Fibroblast of lung (primary cell): ENCODE data around the gene SCGN. TPM values are rescaled to one million over a fixed set of nuclear protein-coding genes. Genes with fewer than 3 reads are reported as not detected.

Source experiments
- DNase-seq, 2 donors: peaks; one replicate each; pipeline versions ENCODE4 v3.0.0 to v3.0.0-alpha.2; 2010; ENCODE audit warnings: low read depth in 2 of 2
- H2AFZ ChIP-seq: 2 replicates; pipeline ENCODE4 v1.5.1; 2012; ENCODE audit warnings: low read length, control low read depth, inconsistent platforms
- H3K27ac ChIP-seq: 2 replicates; pipeline ENCODE4 v1.5.1; 2011; ENCODE audit warnings: low read length, control low read depth; ENCODE audit not compliant: insufficient read depth
- H3K27me3 ChIP-seq: 2 replicates; pipeline ENCODE4 v1.5.1; 2011; ENCODE audit warnings: mild to moderate bottlenecking, low read length; ENCODE audit not compliant: control insufficient read depth, insufficient read depth
- H3K36me3 ChIP-seq: 2 replicates; pipeline ENCODE4 v1.5.1; 2011; ENCODE audit warnings: low read length; ENCODE audit not compliant: control insufficient read depth, insufficient read depth
- H3K4me1 ChIP-seq: 2 replicates; pipeline ENCODE4 v1.5.1; 2011; ENCODE audit warnings: low read length; ENCODE audit not compliant: control insufficient read depth, insufficient read depth; ENCODE audit errors: extremely low read depth
- H3K4me2 ChIP-seq: 2 replicates; pipeline ENCODE4 v1.5.1; 2011; ENCODE audit warnings: low read length, control low read depth; ENCODE audit not compliant: insufficient read depth; ENCODE audit errors: extremely low read depth
- H3K4me3 ChIP-seq, 4 experiments: fragments of 200-600 bp in 1 of 4; sonication (generic) in 1 of 4; replicated peaks in 1 of 4; 2 replicates each; pipeline ENCODE4 v1.5.1; 2011 to 2016; ENCODE audit warnings: low read length in 4 of 4, low read depth in 3 of 4, mild to moderate bottlenecking in 3 of 4, control low read depth in 2 of 4, inconsistent platforms in 1 of 4, mixed read lengths in 1 of 4; ENCODE audit not compliant: insufficient read depth in 1 of 4; ENCODE audit errors: control extremely low read depth in 1 of 4
- H3K79me2 ChIP-seq: 2 replicates; pipeline ENCODE4 v1.5.1; 2012; ENCODE audit warnings: mild to moderate bottlenecking, low read length, inconsistent platforms; ENCODE audit not compliant: control insufficient read depth, insufficient read depth
- H3K9ac ChIP-seq: 2 replicates; pipeline ENCODE4 v1.5.1; 2011; ENCODE audit warnings: mild to moderate bottlenecking, low read length, control low read depth; ENCODE audit not compliant: insufficient read depth
- H3K9me3 ChIP-seq: 2 replicates; pipeline ENCODE4 v1.5.1; 2012; ENCODE audit warnings: low read depth, low read length; ENCODE audit not compliant: control insufficient read depth, insufficient read depth
- H4K20me1 ChIP-seq: 2 replicates; pipeline ENCODE4 v1.5.1; 2011; ENCODE audit warnings: low read length; ENCODE audit not compliant: control insufficient read depth, insufficient read depth; ENCODE audit errors: extremely low read depth
- EZH2 ChIP-seq: IDR thresholded peaks from 2 replicates; pipeline ENCODE4 v1.5.1; 2012; ENCODE audit warnings: low read length, control low read depth, mild to moderate bottlenecking; ENCODE audit errors: missing control alignments
- polyA plus RNA-seq, 2 donors: library from polyadenylated mRNA; depleted of rRNA in 1 of 2; stranded (reverse) in 1 of 2; unstranded in 1 of 2; fragments of >200 nt; gene quantifications; 2 replicates each; pipeline ENCODE4 v1.2.1, GENCODE V29; 2011 to 2012; ENCODE audit warnings: missing spikeins in 1 of 2
- total RNA-seq: library from RNA; depleted of rRNA; stranded (reverse); fragments of >200 nt; gene quantifications from 2 replicates; pipeline ENCODE4 v1.2.1, GENCODE V29; 2014
- TF ChIP-seq, protein P1 (sequence below), 2 donors: IDR thresholded peaks in 1 of 2; conservative IDR thresholded peaks in 1 of 2; 1 replicate in 1 of 2; 2 replicates in 1 of 2; pipeline ENCODE4 v1.5.1; 2011 to 2012; ENCODE audit warnings: low read length in 2 of 2, control low read depth in 1 of 2, inconsistent platforms in 1 of 2, low read depth in 1 of 2, mild to moderate bottlenecking in 1 of 2

Gene SCGN
- total and polyA plus RNA-seq, 2 donors (not counting 1 experiment from before 2014, with no cell fraction given) = not detected

DNA sequence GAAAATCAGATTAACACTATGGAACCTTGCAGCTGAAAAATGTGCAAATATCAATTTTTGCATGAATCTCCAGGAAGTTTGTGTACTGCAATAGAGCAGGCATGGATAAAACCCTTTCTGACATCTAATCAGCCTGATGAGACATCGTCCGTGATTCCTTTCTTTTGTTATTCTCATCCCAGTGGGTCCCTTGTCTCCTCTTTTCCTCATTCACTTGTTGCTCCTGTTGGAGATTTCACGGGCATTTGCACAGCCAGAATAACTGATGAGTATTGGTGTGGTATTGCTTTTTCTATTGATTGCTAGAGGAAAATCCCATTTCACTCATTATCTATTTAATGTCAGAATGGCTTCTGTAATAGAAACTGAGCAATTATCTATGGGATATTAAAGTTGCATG, 39.9 kb downstream of the SCGN start:
- no peak overlapping the region for H3K4me3 ChIP-seq
- H4K20me1 ChIP-seq = no peaks in the 10 kb centered on the region
- H2AFZ ChIP-seq = no peak overlapping the region
- H3K27me3 ChIP-seq = no peaks in the 10 kb centered on the region
- H3K79me2 ChIP-seq = no peaks in the 10 kb centered on the region
- no peaks in the 10 kb centered on the region for H3K9me3 ChIP-seq
- H3K36me3 ChIP-seq = no peaks in the 10 kb centered on the region
- no peak overlapping the region for H3K27ac ChIP-seq
- no peak for DNase-seq
- H3K4me1 ChIP-seq = no peaks in the 10 kb centered on the region
- H3K9ac ChIP-seq = no peak overlapping the region
- TF ChIP-seq EZH2 = no peak
- TF ChIP-seq, protein P1, sequence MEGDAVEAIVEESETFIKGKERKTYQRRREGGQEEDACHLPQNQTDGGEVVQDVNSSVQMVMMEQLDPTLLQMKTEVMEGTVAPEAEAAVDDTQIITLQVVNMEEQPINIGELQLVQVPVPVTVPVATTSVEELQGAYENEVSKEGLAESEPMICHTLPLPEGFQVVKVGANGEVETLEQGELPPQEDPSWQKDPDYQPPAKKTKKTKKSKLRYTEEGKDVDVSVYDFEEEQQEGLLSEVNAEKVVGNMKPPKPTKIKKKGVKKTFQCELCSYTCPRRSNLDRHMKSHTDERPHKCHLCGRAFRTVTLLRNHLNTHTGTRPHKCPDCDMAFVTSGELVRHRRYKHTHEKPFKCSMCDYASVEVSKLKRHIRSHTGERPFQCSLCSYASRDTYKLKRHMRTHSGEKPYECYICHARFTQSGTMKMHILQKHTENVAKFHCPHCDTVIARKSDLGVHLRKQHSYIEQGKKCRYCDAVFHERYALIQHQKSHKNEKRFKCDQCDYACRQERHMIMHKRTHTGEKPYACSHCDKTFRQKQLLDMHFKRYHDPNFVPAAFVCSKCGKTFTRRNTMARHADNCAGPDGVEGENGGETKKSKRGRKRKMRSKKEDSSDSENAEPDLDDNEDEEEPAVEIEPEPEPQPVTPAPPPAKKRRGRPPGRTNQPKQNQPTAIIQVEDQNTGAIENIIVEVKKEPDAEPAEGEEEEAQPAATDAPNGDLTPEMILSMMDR (conservative IDR thresholded peaks at IDR 0.05 in 1 of 2, IDR thresholded peaks at IDR 0.05 in 1 of 2; ENCODE audit: low read depth in 1 of 2, low read length in 2 of 2) = no peak
- no peak overlapping the region for H3K4me2 ChIP-seq

DNA sequence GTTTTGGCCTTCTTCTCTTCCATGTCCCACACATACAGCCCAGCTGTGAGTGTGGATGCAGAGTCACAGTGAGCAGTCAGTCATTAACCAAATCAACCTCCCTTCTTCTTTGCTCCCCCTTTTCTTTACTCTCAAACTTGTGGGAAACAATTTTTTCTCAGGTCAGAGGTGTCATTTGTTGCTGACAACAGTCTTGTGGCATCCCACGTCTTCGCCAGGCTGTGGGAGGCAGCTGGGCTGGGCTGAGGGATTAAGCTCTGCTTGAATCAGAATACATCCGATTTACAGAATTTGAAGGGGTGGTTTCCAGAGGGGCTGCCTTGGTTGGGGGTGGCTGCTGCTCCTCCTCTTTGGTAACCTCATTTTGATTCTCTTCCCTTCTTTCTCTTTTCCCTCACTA, 40.5 kb downstream of the SCGN start:
- Histone ChIP-seq H3K4me1 (no peaks in the 10 kb centered on the region), H3K4me2 (no peak overlapping the region), H4K20me1 (no peaks in the 10 kb centered on the region), H2AFZ (no peak overlapping the region), H3K36me3 (no peaks in the 10 kb centered on the region), H3K9ac (no peak overlapping the region), H3K4me3 (no peak overlapping the region), H3K79me2 (no peaks in the 10 kb centered on the region), H3K27me3 (no peaks in the 10 kb centered on the region), H3K9me3 (no peaks in the 10 kb centered on the region), H3K27ac (no peak overlapping the region)
- no peak for DNase-seq
- TF ChIP-seq, protein P1 (conservative IDR thresholded peaks at IDR 0.05 in 1 of 2, IDR thresholded peaks at IDR 0.05 in 1 of 2; ENCODE audit: low read depth in 1 of 2, low read length in 2 of 2) = no peak
- no peak for TF ChIP-seq EZH2

GRCh38 chr6:25694366-25694765, 42.4 kb downstream of the SCGN start:
- Histone ChIP-seq H3K4me2 (no peak overlapping the region), H3K27me3 (no peaks in the 10 kb centered on the region), H4K20me1 (no peaks in the 10 kb centered on the region), H3K79me2 (no peaks in the 10 kb centered on the region), H3K27ac (no peak overlapping the region), H2AFZ (no peak overlapping the region), H3K9me3 (no peaks in the 10 kb centered on the region), H3K4me3 (no peak overlapping the region), H3K36me3 (no peaks in the 10 kb centered on the region), H3K4me1 (no peaks in the 10 kb centered on the region), H3K9ac (no peak overlapping the region)
- no peak for TF ChIP-seq EZH2
- TF ChIP-seq, protein P1 (conservative IDR thresholded peaks at IDR 0.05 in 1 of 2, IDR thresholded peaks at IDR 0.05 in 1 of 2; ENCODE audit: low read depth in 1 of 2, low read length in 2 of 2) = no peak
- no peak for DNase-seq
